GM10266 (cell line): ENCODE results near the gene ACAP1.

Source experiments
- DNase-seq: peaks from one replicate; pipeline ENCODE4 v3.0.0; 2012; ENCODE audit errors: extremely low spot score
- CTCF ChIP-seq: IDR thresholded peaks from 2 replicates; pipeline ENCODE4 v1.5.1; 2012; ENCODE audit warnings: mild to moderate bottlenecking, low read depth; ENCODE audit not compliant: control insufficient read depth, insufficient read depth; ENCODE audit errors: missing control alignments

ACAP1 gene

GRCh38 chr17:7326186-7326585 lies 10.1 kb upstream of the ACAP1 start:
- no peak for TF ChIP-seq CTCF
- no peak for DNase-seq

DNA sequence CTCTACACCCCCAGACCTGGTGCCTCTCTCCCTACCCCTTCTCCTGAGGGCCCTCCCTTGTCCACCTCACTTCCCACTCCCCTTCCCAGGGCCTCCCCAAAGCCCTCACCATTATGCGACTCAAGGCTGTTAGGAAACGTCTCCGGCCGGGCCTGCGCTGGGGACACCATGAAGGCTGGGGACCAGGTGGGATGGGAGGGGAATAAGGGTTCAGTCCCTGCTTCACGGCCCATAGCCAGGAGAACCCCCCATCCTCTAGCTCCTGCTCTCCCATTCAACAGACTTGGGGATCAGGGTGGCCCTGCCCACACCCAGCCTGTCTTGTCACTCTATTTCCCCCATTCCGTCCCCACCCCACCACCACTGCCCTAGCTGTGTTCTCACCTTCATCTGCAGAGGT lies 9.3 kb upstream of the ACAP1 start:
- TF ChIP-seq CTCF = no peak
- peak; percentile 8 for DNase-seq

DNA sequence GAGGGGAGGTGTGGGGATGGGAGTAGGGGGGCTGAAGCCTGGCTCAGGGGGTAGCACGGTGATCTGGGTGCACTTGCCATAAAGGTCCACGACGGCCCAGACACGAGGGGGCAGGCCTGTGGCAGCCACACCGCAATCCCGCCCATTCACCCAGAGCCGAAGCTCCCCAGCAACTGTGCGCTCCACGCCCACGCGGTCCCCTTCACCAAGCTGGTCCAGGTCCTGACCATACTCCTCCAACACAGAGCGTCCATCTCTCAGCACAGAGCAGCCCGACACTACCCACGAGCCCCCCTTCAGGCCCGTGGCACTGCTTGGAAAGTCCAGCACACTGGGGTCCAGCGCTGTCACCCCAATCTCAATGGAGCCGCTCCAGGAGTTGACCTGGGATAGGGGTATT lies 8.8 kb upstream of the ACAP1 start:
- TF ChIP-seq CTCF = no peak
- DNase-seq = no peak

DNA sequence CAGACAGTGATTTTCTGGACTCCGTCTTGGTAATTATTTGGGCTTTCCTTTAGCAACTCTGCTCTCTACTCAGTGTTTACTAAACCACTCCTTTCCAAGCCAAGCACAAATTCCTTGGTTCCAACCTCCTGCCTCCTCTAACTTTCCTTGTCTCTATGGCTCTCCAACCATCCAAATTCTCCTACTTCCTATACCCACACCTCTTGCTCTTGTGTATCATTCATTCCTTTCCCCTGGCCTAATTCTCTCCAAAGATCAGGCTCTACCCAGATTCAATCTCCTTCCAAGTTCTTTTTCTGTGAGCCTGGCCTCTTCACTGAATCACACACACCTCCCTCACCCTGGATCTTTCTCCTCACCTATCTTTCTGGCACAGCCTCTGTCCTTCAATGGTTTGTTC lies 8.3 kb upstream of the ACAP1 start:
- DNase-seq = no peak
- TF ChIP-seq CTCF = no peak

- DNase-seq = peak; percentile 53
Measured at GRCh38 chr17:7328840-7329373, 7.4 kb upstream of the ACAP1 start, which contains the start of gene NEURL4. Gene NEURL4 (minus strand): TSS chr17:7329335. CDS start chr17:7329312, 23 bp downstream.

GRCh38 chr17:7329374-7329996 lies 6.8 kb upstream of the ACAP1 start:
- TF ChIP-seq CTCF = no peak

More at GRCh38 chr17:7328840-7329373, 7.4 kb upstream of the ACAP1 start, which contains the start of gene NEURL4:
- TF ChIP-seq CTCF = no peak

GRCh38 chr17:7329997-7330637 lies 6.2 kb upstream of the ACAP1 start:
- no peak for TF ChIP-seq CTCF
- DNase-seq = peak; percentile 87

More at GRCh38 chr17:7329374-7329996, 6.8 kb upstream of the ACAP1 start:
- peak; percentile 98 for DNase-seq
